ENCODE data around the gene SKI.

SKI gene

DNA sequence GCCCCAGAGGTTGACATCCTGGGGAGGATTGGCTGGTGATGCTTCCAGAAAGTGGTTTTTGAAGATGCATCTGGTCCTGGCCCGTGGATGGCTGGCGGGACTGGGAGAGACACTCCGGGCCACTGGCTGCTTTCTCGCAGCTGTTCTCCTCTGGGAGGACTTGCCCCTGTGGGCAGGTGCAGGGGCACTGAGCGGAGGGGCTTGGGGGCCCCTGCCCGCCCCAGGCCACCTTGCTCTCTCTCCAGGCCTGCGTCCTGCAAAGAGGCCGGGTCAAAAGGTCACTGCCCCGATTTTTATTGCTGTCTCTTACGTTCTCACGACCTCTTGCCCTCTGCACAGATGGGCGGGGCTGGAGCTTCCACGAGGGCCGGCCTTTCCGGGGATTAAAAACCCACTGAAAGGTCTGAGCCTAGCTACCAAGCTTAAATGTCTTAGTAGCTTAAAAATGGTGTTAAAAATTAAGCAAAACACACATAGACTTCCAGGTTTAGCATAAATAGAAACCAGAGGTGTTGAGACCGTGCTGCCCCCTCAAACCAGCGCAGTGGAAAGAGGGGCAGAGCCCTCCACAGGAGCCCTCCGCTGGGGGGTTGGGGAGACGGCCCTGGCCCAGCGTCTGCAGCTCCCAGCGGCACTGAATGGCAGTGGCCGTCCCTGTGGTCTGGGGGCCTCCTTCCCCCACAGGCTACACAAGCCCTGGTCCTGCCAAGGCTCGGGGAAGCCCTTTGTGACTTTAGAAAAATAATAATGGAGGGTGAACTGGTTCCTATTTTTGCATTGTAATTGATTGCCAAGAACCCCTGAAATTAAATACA, 43.9 kb downstream of the SKI start:
- TF ChIP-seq, protein P1, sequence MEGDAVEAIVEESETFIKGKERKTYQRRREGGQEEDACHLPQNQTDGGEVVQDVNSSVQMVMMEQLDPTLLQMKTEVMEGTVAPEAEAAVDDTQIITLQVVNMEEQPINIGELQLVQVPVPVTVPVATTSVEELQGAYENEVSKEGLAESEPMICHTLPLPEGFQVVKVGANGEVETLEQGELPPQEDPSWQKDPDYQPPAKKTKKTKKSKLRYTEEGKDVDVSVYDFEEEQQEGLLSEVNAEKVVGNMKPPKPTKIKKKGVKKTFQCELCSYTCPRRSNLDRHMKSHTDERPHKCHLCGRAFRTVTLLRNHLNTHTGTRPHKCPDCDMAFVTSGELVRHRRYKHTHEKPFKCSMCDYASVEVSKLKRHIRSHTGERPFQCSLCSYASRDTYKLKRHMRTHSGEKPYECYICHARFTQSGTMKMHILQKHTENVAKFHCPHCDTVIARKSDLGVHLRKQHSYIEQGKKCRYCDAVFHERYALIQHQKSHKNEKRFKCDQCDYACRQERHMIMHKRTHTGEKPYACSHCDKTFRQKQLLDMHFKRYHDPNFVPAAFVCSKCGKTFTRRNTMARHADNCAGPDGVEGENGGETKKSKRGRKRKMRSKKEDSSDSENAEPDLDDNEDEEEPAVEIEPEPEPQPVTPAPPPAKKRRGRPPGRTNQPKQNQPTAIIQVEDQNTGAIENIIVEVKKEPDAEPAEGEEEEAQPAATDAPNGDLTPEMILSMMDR (IDR thresholded peaks at IDR 0.05; ENCODE audit: unreplicated experiment in 3 of 3) = no peak
- Mint-ChIP-seq H3K27ac (peak overlapping the region; percentile 90 to 96 (median 96)), H3K4me3 (peak overlapping the region; percentile 44 to 80 (median 58)), H3K27me3 (ENCODE audit: low read depth) (no peaks in the 10 kb centered on the region), H3K36me3 (ENCODE audit: low read depth) (peaks cover 3% of the 10 kb centered on the region), H3K9me3 (no peaks in the 10 kb centered on the region), H3K4me1 (peaks cover 65% of the 10 kb centered on the region)

DNA sequence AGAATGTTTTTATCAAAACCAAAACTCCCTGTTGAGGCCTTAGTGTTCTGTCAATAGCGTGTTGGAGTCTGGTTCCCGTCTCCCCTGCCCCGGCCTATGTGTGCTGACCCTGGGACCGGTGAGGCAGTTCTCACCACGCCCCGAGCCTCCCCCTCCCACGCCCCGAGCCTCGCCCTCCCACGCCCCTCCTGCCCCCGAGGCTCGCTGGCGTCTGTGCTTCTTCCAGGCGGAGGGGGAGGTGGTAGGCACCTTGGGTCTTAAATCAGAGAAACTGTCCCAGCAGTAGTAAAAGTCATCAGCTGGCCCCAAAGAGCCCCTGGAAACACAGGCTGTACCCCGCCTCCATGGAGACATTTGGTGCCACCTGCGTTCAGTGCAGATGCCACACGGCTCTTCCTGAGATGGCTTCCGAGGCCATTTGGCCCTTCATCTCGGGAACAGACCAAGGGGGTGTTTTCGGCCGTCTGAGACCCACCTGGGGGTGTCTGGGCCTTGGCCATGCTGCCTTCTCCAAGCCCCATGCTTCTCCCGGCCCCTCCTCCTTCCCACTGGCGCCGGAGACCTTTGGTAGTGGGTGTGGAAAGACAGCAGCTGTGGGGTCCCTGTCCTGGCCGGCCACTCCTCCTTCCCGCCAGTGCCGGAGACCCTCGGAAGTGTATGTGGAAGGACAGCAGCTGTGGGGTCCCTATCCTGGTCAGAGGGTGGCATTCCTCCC, 44.7 kb downstream of the SKI start:
- Mint-ChIP-seq H3K36me3 (ENCODE audit: low read depth) (peaks cover 8% of the 10 kb centered on the region), H3K4me3 (peak overlapping the region in 1 of 3 experiments; percentile 25), H3K9me3 (no peaks in the 10 kb centered on the region), H3K27me3 (ENCODE audit: low read depth) (no peaks in the 10 kb centered on the region), H3K4me1 (peaks cover 69% of the 10 kb centered on the region), H3K27ac (peak overlapping the region; percentile 90 to 96 (median 96))
- TF ChIP-seq, protein P1 (IDR thresholded peaks at IDR 0.05; ENCODE audit: unreplicated experiment in 3 of 3) = no peak

DNA sequence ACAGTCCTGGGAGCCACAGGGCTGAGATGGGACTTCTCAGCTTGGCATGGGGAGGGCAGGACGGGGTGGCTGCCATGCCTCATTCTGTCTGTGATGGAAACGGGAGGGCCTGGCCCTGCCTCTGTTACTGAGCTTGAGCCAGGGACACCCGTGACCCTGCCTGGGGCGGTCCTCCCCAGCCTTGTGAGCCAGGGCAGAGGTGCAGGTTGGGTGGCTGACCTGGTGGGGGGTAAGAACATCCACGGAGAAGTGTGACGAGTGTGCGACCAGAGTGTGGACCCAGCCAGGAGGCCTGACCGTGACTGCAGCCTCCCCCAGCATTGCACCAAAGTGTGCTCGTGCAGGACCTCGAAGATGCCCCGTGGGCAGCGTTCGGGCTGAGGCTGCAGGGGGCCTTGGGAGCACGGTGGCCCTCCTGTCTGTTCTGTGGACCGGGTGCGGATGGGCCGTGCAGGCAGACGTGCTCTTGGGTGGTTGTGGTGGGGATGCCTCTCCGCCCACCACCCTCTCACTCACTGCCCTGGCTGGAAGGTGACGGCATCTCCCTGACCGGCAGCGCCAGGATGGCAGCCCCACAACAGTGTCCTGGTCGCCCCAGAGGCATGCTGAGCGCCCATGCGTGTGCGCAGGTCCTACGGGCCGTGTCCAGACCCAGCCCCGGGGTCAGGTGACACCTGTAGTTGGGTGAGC, 45.4 kb downstream of the SKI start:
- TF ChIP-seq, protein P1 (IDR thresholded peaks at IDR 0.05; ENCODE audit: unreplicated experiment in 3 of 3) = no peak
- Mint-ChIP-seq H3K27me3 (ENCODE audit: low read depth) (no peaks in the 10 kb centered on the region), H3K4me1 (peaks cover 66% of the 10 kb centered on the region), H3K9me3 (no peaks in the 10 kb centered on the region), H3K27ac (peak overlapping the region; percentile 83 to 96 (median 90)), H3K36me3 (ENCODE audit: low read depth) (peaks cover 8% of the 10 kb centered on the region), H3K4me3 (peak overlapping the region in 1 of 3 experiments; percentile 25)

DNA sequence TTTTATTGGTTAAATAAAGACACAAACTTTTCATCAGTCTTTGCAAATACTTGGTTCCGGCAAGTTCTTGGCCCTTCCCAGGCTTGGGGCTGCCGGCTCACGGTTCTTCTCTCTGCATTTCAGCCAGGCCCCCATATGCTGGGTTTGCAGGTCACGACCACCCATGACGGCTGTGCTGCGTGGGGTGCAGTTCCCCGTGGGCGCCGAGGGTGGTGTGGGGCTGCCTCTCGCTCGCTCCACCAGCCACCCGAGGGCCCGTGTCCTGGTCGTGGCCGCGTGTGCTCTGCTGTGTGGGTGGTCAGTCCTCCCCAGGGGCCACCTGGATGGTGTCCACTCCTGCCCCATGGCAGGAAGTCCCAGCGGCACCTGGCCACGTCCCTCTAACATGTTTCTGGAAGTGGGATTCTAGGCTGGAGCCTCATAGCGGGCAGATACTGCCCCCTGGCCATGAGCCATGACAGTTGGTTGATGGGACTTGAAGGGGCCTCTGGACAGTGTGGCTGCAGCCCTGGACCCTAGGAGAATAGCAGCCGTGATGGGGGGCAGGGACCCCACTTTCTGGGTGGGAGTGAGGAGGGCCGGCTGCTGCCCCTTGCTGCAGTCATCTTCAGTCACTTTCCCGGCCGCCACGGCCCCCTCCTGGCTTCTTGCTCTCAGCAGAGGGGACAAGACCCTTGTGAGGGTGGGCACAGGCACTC, 46.3 kb downstream of the SKI start:
- no peaks in the 10 kb centered on the region for H3K9me3 Mint-ChIP-seq
- TF ChIP-seq, protein P1 (IDR thresholded peaks at IDR 0.05; ENCODE audit: unreplicated experiment in 3 of 3) = no peak
- H3K27me3 Mint-ChIP-seq (ENCODE audit: low read depth) = no peaks in the 10 kb centered on the region
- no peak overlapping the region for H3K4me3 Mint-ChIP-seq
- H3K27ac Mint-ChIP-seq = peak overlapping the region; percentile 90 to 96 (median 93)
- H3K36me3 Mint-ChIP-seq (ENCODE audit: low read depth) = peaks cover 12% of the 10 kb centered on the region
- H3K4me1 Mint-ChIP-seq = peaks cover 64% of the 10 kb centered on the region

DNA sequence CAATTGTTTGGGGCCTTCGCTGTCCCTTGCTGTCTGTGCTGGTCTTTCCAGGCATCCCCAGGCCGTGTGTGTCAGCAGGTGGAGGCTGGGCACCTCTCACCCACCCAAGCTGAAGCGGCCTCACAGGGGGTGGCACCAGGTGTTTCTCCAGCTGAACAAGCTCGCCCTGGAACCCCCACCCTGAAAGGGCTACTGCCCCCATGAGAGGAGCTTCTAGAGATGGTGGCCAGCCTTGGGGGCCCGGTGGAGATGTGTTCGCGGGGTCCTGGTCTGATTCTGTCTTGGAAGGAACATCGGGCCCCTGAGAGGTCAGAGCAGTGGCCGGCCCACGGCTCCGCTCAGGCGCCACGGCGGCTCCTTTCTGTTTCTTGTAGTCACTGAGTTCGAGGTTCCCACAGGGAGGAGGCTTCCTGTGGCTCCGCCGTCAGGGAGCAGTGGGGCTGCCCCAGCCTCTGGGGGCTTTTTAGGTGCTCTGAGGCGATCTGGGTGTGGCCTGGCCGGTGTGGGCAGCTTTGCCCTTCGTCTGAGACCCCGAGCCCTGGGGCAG, 46.9 kb downstream of the SKI start:
- Mint-ChIP-seq H3K9me3 (peaks cover 4% of the 10 kb centered on the region), H3K4me1 (peaks cover 69% of the 10 kb centered on the region), H3K27ac (peak overlapping the region; percentile 90 to 96 (median 93)), H3K4me3 (peak overlapping the region in 1 of 3 experiments; percentile 19), H3K36me3 (ENCODE audit: low read depth) (peaks cover 17% of the 10 kb centered on the region), H3K27me3 (ENCODE audit: low read depth) (no peaks in the 10 kb centered on the region)
- TF ChIP-seq, protein P1 (IDR thresholded peaks at IDR 0.05; ENCODE audit: unreplicated experiment in 3 of 3) = no peak

All from nephron (organoid).